ENCODE measurements around the gene KCNH2. TPM values are rescaled to one million over a fixed set of nuclear protein-coding genes. Genes with fewer than 3 reads are reported as not detected.

Gene KCNH2
- total RNA-seq, 2 donors from 2014 or later, result 1.1 to 1.9 TPM

- TF ChIP-seq CTCF (conservative IDR thresholded peaks at IDR 0.05), result no peak
Measured at GRCh38 chr7:150895809-150896208, 82.3 kb downstream of the KCNH2 start.

More at GRCh38 chr7:150895809-150896208, 82.3 kb downstream of the KCNH2 start:
- no peak for DNase-seq
- Histone ChIP-seq H3K36me3 (ENCODE audit: control insufficient read depth, insufficient read depth, low read length) (no peaks in the 10 kb centered on the region), H3K9me3 (ENCODE audit: control insufficient read depth, low read length) (peaks cover 7% of the 10 kb centered on the region), H3K4me3 (ENCODE audit: low read length) (no peak overlapping the region), H3K27me3 (ENCODE audit: control insufficient read depth, insufficient read depth, low read length, poor library complexity, severe bottlenecking) (peaks cover 21% of the 10 kb centered on the region), H3K4me1 (ENCODE audit: control insufficient read depth, insufficient read depth, low read length) (no peaks in the 10 kb centered on the region), H3K9ac (ENCODE audit: extremely low read depth, low read length, poor library complexity, severe bottlenecking) (no peak overlapping the region), H3K27ac (ENCODE audit: low read depth, low read length) (no peak overlapping the region)
- Mint-ChIP-seq H3K27ac (no peak overlapping the region), H3K27me3 (ENCODE audit: insufficient read depth) (peaks cover 41% of the 10 kb centered on the region), H3K9me3 (peaks cover 11% of the 10 kb centered on the region), H3K36me3 (ENCODE audit: low read depth) (no peaks in the 10 kb centered on the region), H3K4me1 (no peaks in the 10 kb centered on the region), H3K4me3 (no peak overlapping the region)
- 89 to 100% methylated on average over 2 of the region's 2 CpGs for WGBS, 2 experiments (ENCODE audit: insufficient coverage in 1 of 2, insufficient read length in 1 of 2)

Other genes with a start within 250 kb of the KCNH2 start
- gene GIMAP5, start 240.9 kb downstream of the KCNH2 start, total RNA-seq, result not detected
- under 1 TPM; 0.31 to 0.35 TPM for gene TMEM176B, start 178.0 kb downstream of the KCNH2 start, total RNA-seq
- gene TMEM176A, start 177.6 kb downstream of the KCNH2 start, total RNA-seq, result not detected
- not detected for gene AOC1, start 125.8 kb downstream of the KCNH2 start, total RNA-seq
- gene NOS3, start 12.7 kb upstream of the KCNH2 start, total RNA-seq, result 1 to 10 TPM; 2.3 to 9.1 TPM
- gene ATG9B, start 46.2 kb upstream of the KCNH2 start, total RNA-seq, result 1 to 10 TPM; 2.0 to 3.0 TPM
- gene ABCB8, start 50.1 kb upstream of the KCNH2 start, total RNA-seq, result 10 to 100 TPM; 35.9 to 37.2 TPM
- gene ASIC3, start 70.2 kb upstream of the KCNH2 start, total RNA-seq, result 1 to 10 TPM; 2.5 to 3.0 TPM
- 10 to 100 TPM; 22.2 to 25.2 TPM for gene CDK5, start 79.6 kb upstream of the KCNH2 start, total RNA-seq
- 100 to 1,000 TPM; 265 to 284 TPM for gene SLC4A2, start 81.3 kb upstream of the KCNH2 start, total RNA-seq
- gene FASTK, start 102.5 kb upstream of the KCNH2 start, total RNA-seq, result 10 to 100 TPM; 64.0 to 71.0 TPM
- gene TMUB1, start 105.2 kb upstream of the KCNH2 start, total RNA-seq, result 10 to 100 TPM; 48.1 to 52.6 TPM
- 100 to 1,000 TPM; 113 to 116 TPM for gene AGAP3, start 108.2 kb upstream of the KCNH2 start, total RNA-seq
- not detected for gene GBX1, start 189.4 kb upstream of the KCNH2 start, total RNA-seq
- gene ASB10, start 208.9 kb upstream of the KCNH2 start, total RNA-seq, result not detected
- gene H2BK1, start 232.2 kb upstream of the KCNH2 start, total RNA-seq, result not detected
- gene ABCF2, start 248.9 kb upstream of the KCNH2 start, total RNA-seq, result 10 to 100 TPM; 43.3 to 48.9 TPM

All from endodermal cell (in vitro differentiated cells).